ENCODE measurements around the gene GAPDHS.
A peak's percentile ranks its signal among the peaks of the same experiment; 100 is the strongest.

GAPDHS gene

GRCh38 chr19:35557539-35558399 is 24.5 kb downstream of the GAPDHS start:
- peak; percentile 49 for DNase-seq (ENCODE audit: low spot score)

- DNase-seq (ENCODE audit: low spot score): no peak
These were observed 25.4 kb downstream of the GAPDHS start for GRCh38 chr19:35558400-35559280.

- DNase-seq (ENCODE audit: low spot score): no peak
These were observed 26.0 kb downstream of the GAPDHS start for GRCh38 chr19:35559281-35559659.

GRCh38 chr19:35559781-35560180 is 26.5 kb downstream of the GAPDHS start:
- no peak for DNase-seq (ENCODE audit: low spot score)

- no peak for DNase-seq (ENCODE audit: low spot score)
These were observed 27.0 kb downstream of the GAPDHS start for GRCh38 chr19:35560271-35560670.

- no peak for DNase-seq (ENCODE audit: low spot score)
These were observed 27.4 kb downstream of the GAPDHS start for GRCh38 chr19:35560677-35561076.

GRCh38 chr19:35561436-35561835 is 28.2 kb downstream of the GAPDHS start:
- no peak for DNase-seq (ENCODE audit: low spot score)

GRCh38 chr19:35562336-35562735 is 29.1 kb downstream of the GAPDHS start:
- DNase-seq (ENCODE audit: low spot score): no peak

GRCh38 chr19:35562776-35563175 is 29.5 kb downstream of the GAPDHS start:
- DNase-seq (ENCODE audit: low spot score): no peak

- no peak for DNase-seq (ENCODE audit: low spot score)
These were observed 30.1 kb downstream of the GAPDHS start, which contains the start of gene ATP4A for GRCh38 chr19:35563207-35563829. Gene ATP4A (minus strand): TSS chr19:35563658. CDS start chr19:35563629, 29 bp downstream.

- no peak for DNase-seq (ENCODE audit: low spot score)
These were observed 32.0 kb downstream of the GAPDHS start for GRCh38 chr19:35565016-35565856.

GRCh38 chr19:35566738-35567137 is 33.5 kb downstream of the GAPDHS start:
- no peak for DNase-seq (ENCODE audit: low spot score)

- DNase-seq (ENCODE audit: low spot score): no peak
These were observed 36.1 kb downstream of the GAPDHS start for GRCh38 chr19:35569281-35569781.

- no peak for DNase-seq (ENCODE audit: low spot score)
These were observed 38.2 kb downstream of the GAPDHS start for GRCh38 chr19:35571406-35571965.

- no peak for DNase-seq (ENCODE audit: low spot score)
These were observed 44.7 kb downstream of the GAPDHS start for GRCh38 chr19:35577918-35578317.

GRCh38 chr19:35578707-35579106 is 45.5 kb downstream of the GAPDHS start:
- DNase-seq (ENCODE audit: low spot score): no peak

- no peak for DNase-seq (ENCODE audit: low spot score)
These were observed 49.5 kb downstream of the GAPDHS start for GRCh38 chr19:35582760-35583159.

- DNase-seq (ENCODE audit: low spot score): peak; percentile 37
These were observed 52.6 kb downstream of the GAPDHS start, which contains the start of gene PMIS2 for GRCh38 chr19:35585848-35586247. Gene PMIS2 (plus strand): TSS chr19:35586173. CDS start chr19:35586260, 87 bp downstream.

- DNase-seq (ENCODE audit: low spot score): no peak
These were observed 54.1 kb downstream of the GAPDHS start for GRCh38 chr19:35587321-35587720.

- DNase-seq (ENCODE audit: low spot score): no peak
These were observed 57.6 kb downstream of the GAPDHS start for GRCh38 chr19:35590875-35591274.

- DNase-seq (ENCODE audit: low spot score): peak; percentile 18
These were observed 59.0 kb downstream of the GAPDHS start for GRCh38 chr19:35592226-35592625.

Data from hematopoietic multipotent progenitor cell treated with erythropoietin and hydrocortisone succinate and interleukin-3 and kit ligand, for 15 days (in vitro differentiated cells).